ENCODE measurements around the gene PHLPP1. TPM values are rescaled to one million over a fixed set of nuclear protein-coding genes. Genes with fewer than 3 reads are reported as not detected.

The PHLPP1 gene
- total and polyA plus RNA-seq, 9 of the 15 experiments (the other 6 are each of a cell fraction or from before 2014, with no cell fraction given), result 0.56 to 9.0 (median 4.5) TPM

DNA sequence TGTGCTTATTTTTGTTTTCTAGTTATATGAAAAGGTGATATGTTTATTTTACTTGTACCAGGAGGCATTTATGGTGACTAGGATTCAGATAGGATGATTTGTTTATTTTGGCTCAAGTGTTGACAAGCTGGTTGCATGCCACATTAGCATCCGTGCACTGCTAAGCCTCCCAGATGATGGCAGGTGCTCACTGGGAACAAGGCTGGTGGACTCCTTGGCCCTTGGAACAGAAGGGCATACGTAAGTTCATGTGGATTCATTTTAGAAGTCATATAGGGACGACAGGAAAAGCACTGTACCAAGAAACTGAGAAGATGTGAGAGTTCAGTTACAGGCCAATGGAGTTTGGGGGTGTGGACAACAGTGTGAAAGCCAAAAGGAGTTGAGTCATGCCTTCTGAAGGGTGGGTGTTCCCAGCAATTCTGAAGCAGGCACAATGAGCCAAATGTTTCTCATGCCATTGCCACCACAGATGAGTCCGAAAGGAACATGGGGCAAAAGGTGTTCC lies 166.2 kb downstream of the PHLPP1 start:
- H3K27ac ChIP-seq (ENCODE audit: extremely low read depth, low read depth, low read length), result peak overlapping the region; percentile 46; the same call in 2 of the 3 replicates
- H4K20me1 ChIP-seq (replicated peaks; ENCODE audit: control insufficient read depth, insufficient read depth, low read length), result no peaks in the 10 kb centered on the region
- in situ Hi-C loops (cut with MboI) (no loop called here), intact Hi-C loops (cut with micrococcal nuclease) (no loop called here)
- peak overlapping the region; percentile 46; the same call in 1 of the 2 replicates for H3K4me2 ChIP-seq (ENCODE audit: insufficient read depth, low read length)
- DNase-seq (ENCODE audit: extremely low read depth in 1 of 4, low spot score in 3 of 4) (peak in 2 of 4 experiments; percentile 24 to 40), ATAC-seq (peak; percentile 78), FAIRE-seq (peak; percentile 78)
- no peak overlapping the region for H3K4me3 ChIP-seq
- peaks cover 0 to 7% of the 10 kb centered on the region in 2 experiments; a peak in 3 of 5 replicates for H3K4me1 ChIP-seq (replicated peaks in 1 of 2; ENCODE audit: control insufficient read depth in 2 of 2, insufficient read depth in 2 of 2, low read length in 2 of 2)
- no peaks in the 10 kb centered on the region for H3K36me3 ChIP-seq (ENCODE audit: control insufficient read depth, insufficient read depth, low read length)
- no peaks in the 10 kb centered on the region; the same call in 2 of the 3 replicates for H3K79me2 ChIP-seq (ENCODE audit: control insufficient read depth, insufficient read depth, low read length)
- no peaks in the 10 kb centered on the region for H3K27me3 ChIP-seq (ENCODE audit: control insufficient read depth in 2 of 2, insufficient read depth in 2 of 2, low read length in 2 of 2)
- H3K9ac ChIP-seq (ENCODE audit: insufficient read depth in 1 of 2, low read depth in 2 of 2, low read length in 2 of 2), result no peak overlapping the region
- BruUV-seq (replicated peaks), result no TSS peak
- ChIA-PET POLR2A (no interaction called here), CTCF (ENCODE audit: low intra/inter-chr PET ratio) (no interaction called here)
- TF ChIP-seq ZEB2 (IDR thresholded peaks at IDR 0.05) (no peak), ZNF79 (CRISPR knock-in tag; IDR thresholded peaks at IDR 0.05; ENCODE audit: low read depth) (no peak), NFE2 (IDR thresholded peaks at IDR 0.05; ENCODE audit: low read depth) (peak; percentile 61), SAFB (IDR thresholded peaks at IDR 0.05; ENCODE audit: borderline replicate concordance, low read depth, low read length) (no peak), ZNF174 (CRISPR knock-in tag; IDR thresholded peaks at IDR 0.05) (no peak), FOXJ2 (tag; IDR thresholded peaks at IDR 0.05) (no peak), MAFG (tag; conservative IDR thresholded peaks at IDR 0.05) (0 out of 2 replicates have a peak, but pooled peaks have one; percentile 5), ZZZ3 (IDR thresholded peaks at IDR 0.05) (no peak), ZNF778 (CRISPR knock-in tag; IDR thresholded peaks at IDR 0.05) (no peak), SAFB2 (IDR thresholded peaks at IDR 0.05; ENCODE audit: borderline replicate concordance, low read depth, low read length, severe bottlenecking) (no peak), MTA2 (IDR thresholded peaks at IDR 0.05; ENCODE audit: low read depth) (no peak), RBM39 (optimal IDR thresholded peaks at IDR 0.05; ENCODE audit: low read depth, low read length) (no peak), HMGN3 (IDR thresholded peaks at IDR 0.05; ENCODE audit: borderline replicate concordance, extremely low read depth, insufficient read length, low read depth, low read length) (no peak), DPF2 (IDR thresholded peaks at IDR 0.05) (0 out of 2 replicates have a peak, but pooled peaks have one; percentile 29), TBL1XR1 (IDR thresholded peaks at IDR 0.05; ENCODE audit: low read length in 2 of 2) (no peak)
- TF ChIP-seq, protein P1, sequence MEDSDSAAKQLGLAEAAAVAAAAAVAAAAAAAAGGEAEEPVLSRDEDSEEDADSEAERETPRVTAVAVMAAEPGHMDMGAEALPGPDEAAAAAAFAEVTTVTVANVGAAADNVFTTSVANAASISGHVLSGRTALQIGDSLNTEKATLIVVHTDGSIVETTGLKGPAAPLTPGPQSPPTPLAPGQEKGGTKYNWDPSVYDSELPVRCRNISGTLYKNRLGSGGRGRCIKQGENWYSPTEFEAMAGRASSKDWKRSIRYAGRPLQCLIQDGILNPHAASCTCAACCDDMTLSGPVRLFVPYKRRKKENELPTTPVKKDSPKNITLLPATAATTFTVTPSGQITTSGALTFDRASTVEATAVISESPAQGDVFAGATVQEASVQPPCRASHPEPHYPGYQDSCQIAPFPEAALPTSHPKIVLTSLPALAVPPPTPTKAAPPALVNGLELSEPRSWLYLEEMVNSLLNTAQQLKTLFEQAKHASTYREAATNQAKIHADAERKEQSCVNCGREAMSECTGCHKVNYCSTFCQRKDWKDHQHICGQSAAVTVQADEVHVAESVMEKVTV (CRISPR knock-in tag; IDR thresholded peaks at IDR 0.05), result no peak
- no peaks in the 10 kb centered on the region for H3K9me3 ChIP-seq (replicated peaks; ENCODE audit: control insufficient read depth, insufficient read depth, low read depth, low read length)
- 0 out of 2 replicates have a peak overlapping the region, but pooled peaks have one; percentile 40 for H2AFZ ChIP-seq (ENCODE audit: low read depth, low read length)
- H3K9me1 ChIP-seq (ENCODE audit: control insufficient read depth, insufficient read depth, low read length), result no peaks in the 10 kb centered on the region
- 55% methylated on average over 4 of the region's 4 CpGs for WGBS (ENCODE audit: insufficient coverage, low coverage, missing lambda C conversion rate)
